SK-N-DZ (cell line): Measurements from ENCODE around the gene PDE9A. TPM values are rescaled to one million over a fixed set of nuclear protein-coding genes. Genes with fewer than 3 reads are reported as not detected.
"Not testable (repeated sequence)": the region's sequence is repeated elsewhere in the genome, so short reads cannot be mapped to it uniquely, and the experiment has no call there.

ENCODE experiments used
- DNase-seq: peaks from one replicate; pipeline ENCODE4 v3.0.0-alpha.2; 2015; ENCODE audit warnings: low spot score
- polyA plus RNA-seq, 2 experiments: library from polyadenylated mRNA; depleted of rRNA; stranded (reverse); fragments of >200 nt; gene quantifications; 2 replicates each; pipeline ENCODE4 v1.2.3, GENCODE V29; 2014

The PDE9A gene
- polyA plus RNA-seq (2014; cell fraction: cytosol; rRNA removed) = 8.4 and 8.6 TPM in 2 replicates
- polyA plus RNA-seq (2014; cell fraction: nucleus; rRNA removed) = 3.4 and 6.5 TPM in 2 replicates

- peak; percentile 31 for DNase-seq
Measured at GRCh38 chr21:42653231-42654061, at the start of gene PDE9A. PDE9A (plus strand) TSS chr21:42653621; CDS start chr21:42653815, 194 bp downstream.

GRCh38 chr21:42607102-42607501 lies 46.3 kb upstream of the PDE9A start:
- DNase-seq = no peak

- DNase-seq = no peak
Measured at GRCh38 chr21:42607525-42608102, 45.8 kb upstream of the PDE9A start.

- DNase-seq = no peak
Measured at GRCh38 chr21:42608446-42608845, 45.0 kb upstream of the PDE9A start.

- no peak for DNase-seq
Measured at GRCh38 chr21:42609811-42610210, 43.6 kb upstream of the PDE9A start.

- no peak for DNase-seq
Measured at GRCh38 chr21:42611852-42612251, 41.6 kb upstream of the PDE9A start.

GRCh38 chr21:42612390-42612789 lies 41.0 kb upstream of the PDE9A start:
- no peak for DNase-seq

GRCh38 chr21:42613756-42614155 lies 39.7 kb upstream of the PDE9A start:
- DNase-seq = no peak

- DNase-seq = no peak
Measured at GRCh38 chr21:42614396-42614795, 39.0 kb upstream of the PDE9A start.

- peak; percentile 44 for DNase-seq
Measured at GRCh38 chr21:42614811-42615351, 38.5 kb upstream of the PDE9A start.

- DNase-seq = not testable (repeated sequence)
Measured at GRCh38 chr21:42615377-42615776, 38.0 kb upstream of the PDE9A start.

- no peak for DNase-seq
Measured at GRCh38 chr21:42615924-42616323, 37.5 kb upstream of the PDE9A start.

GRCh38 chr21:42616446-42616845 lies 37.0 kb upstream of the PDE9A start:
- DNase-seq = no peak

- no peak for DNase-seq
Measured at GRCh38 chr21:42616941-42617340, 36.5 kb upstream of the PDE9A start.

GRCh38 chr21:42617486-42617885 lies 35.9 kb upstream of the PDE9A start:
- no peak for DNase-seq

- DNase-seq = no peak
Measured at GRCh38 chr21:42618707-42619102, 34.7 kb upstream of the PDE9A start.

GRCh38 chr21:42619166-42619565 lies 34.3 kb upstream of the PDE9A start:
- DNase-seq = no peak

- DNase-seq = no peak
Measured at GRCh38 chr21:42619841-42620240, 33.6 kb upstream of the PDE9A start.

- no peak for DNase-seq
Measured at GRCh38 chr21:42621166-42621818, 32.1 kb upstream of the PDE9A start.

GRCh38 chr21:42621819-42622177 lies 31.6 kb upstream of the PDE9A start:
- DNase-seq = no peak

- DNase-seq = no peak
Measured at GRCh38 chr21:42622284-42622683, 31.1 kb upstream of the PDE9A start.

GRCh38 chr21:42623694-42624093 lies 29.7 kb upstream of the PDE9A start:
- DNase-seq = no peak
